ENCODE data around the gene HTR3A.
"Not testable (repeated sequence)": the region's sequence is repeated elsewhere in the genome, so short reads cannot be mapped to it uniquely, and the experiment has no call there.

Gene HTR3A

GRCh38 chr11:113974741-113975470, at the start of gene HTR3A:
TSS of gene HTR3A (plus strand) at chr11:113975108. CDS start at chr11:113975326, 218 bp downstream.
- peak; percentile 57 for DNase-seq

GRCh38 chr11:113926273-113927197, 48.4 kb upstream of the HTR3A start:
- no peak for DNase-seq

DNA sequence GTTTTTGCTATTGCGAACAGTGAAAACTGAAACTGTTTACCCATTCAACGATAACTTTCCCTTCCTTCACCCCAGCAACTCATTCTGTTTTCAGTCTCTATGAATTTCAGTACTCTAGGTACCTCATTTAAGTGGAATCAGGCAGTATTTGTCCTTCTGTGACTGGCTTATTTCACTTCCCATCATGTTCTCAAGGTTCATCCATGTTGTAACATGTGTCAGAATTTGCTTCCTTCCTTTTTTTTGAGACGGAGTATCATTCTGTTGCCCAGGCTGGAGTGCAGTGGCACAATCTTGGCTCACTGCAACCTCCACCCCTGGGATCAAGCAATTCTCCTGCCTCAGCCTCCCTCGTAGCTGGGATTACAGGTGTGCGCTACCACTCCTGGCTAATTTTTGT, 46.6 kb upstream of the HTR3A start:
- DNase-seq, result no peak

DNA sequence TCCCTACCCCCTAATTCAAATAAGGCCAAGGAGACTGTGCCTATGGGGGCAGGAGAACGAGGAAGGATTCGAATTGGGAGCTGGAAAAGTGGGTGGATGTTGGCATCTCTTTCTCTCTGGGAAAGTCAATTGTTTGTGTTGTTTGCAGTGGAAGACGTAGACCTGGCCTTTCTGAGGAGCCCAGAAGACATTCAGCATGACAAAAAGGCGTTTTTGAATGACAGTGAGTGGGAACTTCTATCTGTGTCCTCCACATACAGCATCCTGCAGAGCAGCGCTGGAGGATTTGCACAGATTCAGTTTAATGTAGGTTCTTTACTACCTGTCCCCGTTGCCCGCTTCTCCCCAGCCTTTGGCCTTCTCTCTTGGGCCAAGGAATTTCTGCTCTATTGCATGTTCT, 42.1 kb upstream of the HTR3A start:
- no peak for DNase-seq

DNA sequence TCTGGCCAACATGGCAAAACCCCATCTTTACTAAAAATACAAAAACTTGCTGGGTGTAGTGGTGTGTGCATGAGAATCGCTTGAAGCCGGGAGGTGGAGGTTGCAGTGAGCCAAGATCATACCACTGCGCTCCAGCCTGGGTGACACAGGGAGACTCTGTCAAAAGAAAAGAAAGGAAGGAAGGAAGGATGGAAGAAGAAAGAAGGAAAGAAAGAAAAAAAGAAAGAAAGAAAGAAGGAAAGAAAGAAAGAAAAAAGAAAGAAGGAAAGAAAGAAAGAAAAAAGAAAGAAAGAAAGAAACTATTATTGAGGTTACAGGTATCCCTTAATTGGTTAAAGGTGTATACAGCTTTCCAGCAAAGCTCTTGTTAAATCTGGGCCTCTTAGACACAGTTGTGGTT, 40.7 kb upstream of the HTR3A start:
- DNase-seq, result not testable (repeated sequence)

DNA sequence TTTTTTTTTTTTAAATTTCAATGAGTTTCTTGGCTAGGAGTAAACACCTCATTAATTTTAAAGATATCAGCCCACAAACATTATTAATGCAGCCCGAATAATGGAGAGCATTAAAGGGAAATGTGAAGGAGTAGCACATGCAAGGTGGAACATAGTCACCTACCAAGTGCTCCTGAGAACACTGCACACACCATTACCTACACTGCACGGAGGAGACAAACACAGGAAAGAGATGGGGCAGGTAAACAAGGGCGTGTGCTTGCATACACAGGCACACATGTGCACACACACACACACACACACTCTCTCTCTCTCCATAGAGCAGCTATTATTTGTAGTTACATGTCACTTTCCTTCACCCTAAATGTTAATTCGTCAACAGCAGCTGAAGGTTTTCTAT, 40.1 kb upstream of the HTR3A start:
- DNase-seq, result no peak

DNA sequence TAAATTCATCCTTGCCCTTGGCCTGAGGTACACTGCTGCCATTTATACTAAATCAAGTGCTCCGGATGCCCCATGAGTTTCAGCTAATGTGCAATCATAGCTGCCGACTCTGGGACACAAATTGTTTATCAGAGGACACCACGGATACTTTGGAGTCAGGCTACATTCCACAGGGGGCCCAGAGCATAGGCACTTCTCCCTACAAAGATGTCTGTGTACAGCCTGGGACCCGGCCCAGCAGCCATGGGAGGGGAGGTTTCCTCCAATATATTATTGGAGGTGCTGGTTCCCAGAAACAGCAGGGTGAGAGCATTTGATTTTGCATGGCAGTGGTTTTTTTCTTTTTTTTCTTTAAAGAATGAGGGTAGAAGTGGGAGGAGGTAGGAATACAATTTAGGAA, 39.0 kb upstream of the HTR3A start:
- no peak for DNase-seq

GRCh38 chr11:113937918-113938317, 37.0 kb upstream of the HTR3A start:
- no peak for DNase-seq

GRCh38 chr11:113942256-113942655, 32.7 kb upstream of the HTR3A start:
- DNase-seq, result no peak

GRCh38 chr11:113946162-113946561, 28.7 kb upstream of the HTR3A start:
- not testable (repeated sequence) for DNase-seq

DNA sequence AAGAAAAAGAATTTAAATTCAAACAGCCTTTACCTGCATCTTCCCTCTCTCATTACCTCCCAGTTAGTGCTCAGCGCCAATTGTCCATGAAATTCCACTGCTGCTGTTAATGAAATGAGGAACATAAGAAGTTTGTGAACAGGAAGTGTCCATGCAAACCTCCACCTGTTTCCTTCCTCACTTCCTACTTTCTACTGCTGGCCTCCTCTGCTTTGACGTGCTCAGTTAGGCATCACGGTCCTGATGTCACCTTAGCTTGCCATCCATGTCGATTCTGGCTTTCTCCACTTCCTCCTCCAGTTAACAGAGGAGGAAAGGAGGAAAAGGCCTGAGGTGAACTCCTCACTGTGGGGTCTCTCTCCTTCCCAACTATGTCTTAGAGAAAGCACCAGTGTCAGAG, 26.9 kb upstream of the HTR3A start:
- DNase-seq, result no peak

DNA sequence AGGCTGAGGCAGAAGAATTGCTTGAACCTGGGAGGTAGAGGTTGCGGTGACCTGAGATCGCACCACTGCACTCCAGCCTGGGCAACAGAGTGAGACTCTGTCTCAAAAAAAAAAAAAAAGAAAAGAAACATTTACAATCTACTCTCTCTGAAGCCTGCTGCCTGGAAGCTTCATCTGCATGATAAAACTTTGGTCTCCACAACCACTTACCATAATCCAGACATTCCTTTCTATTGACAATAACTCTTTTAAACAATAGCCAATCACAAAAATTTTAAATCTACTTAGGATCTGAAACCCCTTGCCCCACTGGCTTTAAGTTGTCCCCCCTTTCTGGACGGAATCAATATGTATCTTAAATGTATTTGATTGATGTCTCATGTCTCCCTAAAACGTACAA, 25.0 kb upstream of the HTR3A start:
- no peak for DNase-seq

DNA sequence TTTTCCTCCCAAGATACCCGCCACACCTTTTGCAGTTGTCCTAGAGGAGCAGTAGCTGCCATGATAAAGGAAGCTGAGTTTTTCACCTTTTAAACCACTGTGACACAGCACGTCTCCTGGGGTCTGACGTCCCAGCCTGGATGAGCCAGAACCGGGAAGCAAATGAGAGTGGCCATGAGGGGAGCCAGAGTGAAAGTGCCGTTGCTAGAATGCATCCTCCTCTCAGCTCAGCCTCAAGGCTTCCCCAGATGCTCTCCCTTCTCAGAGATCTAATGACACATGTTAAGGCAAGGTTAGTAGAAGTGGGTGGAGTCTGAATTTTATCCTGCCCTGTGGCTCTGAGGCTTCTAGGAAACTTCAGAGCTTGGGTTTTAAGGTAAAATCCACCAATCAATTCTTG, 23.4 kb upstream of the HTR3A start:
- no peak for DNase-seq

- DNase-seq, result no peak
These were observed 22.8 kb upstream of the HTR3A start for GRCh38 chr11:113952070-113952469.

- DNase-seq, result no peak
These were observed 22.3 kb upstream of the HTR3A start for GRCh38 chr11:113952588-113952987.

GRCh38 chr11:113954235-113954634, 20.7 kb upstream of the HTR3A start:
- no peak for DNase-seq

DNA sequence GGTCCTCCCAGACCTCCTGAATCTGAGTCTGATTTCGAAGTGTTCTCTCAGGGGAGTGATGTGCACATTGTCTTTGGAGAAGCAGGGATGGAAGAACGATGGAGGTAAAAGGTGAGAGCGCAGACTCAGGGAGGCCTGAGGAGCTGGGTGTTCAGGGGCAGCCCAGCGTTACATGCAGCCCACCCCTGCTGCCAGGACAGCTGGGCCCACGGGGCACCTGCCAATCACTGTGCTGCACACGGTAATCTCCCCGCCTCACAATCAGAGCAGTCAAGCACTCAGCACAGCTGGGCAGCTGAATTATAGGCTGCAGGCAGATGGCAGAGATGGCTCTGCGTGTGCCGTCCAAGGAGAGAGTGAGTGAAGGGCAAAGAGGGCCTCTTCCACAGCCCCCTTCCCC, 17.9 kb upstream of the HTR3A start:
- no peak for DNase-seq

DNA sequence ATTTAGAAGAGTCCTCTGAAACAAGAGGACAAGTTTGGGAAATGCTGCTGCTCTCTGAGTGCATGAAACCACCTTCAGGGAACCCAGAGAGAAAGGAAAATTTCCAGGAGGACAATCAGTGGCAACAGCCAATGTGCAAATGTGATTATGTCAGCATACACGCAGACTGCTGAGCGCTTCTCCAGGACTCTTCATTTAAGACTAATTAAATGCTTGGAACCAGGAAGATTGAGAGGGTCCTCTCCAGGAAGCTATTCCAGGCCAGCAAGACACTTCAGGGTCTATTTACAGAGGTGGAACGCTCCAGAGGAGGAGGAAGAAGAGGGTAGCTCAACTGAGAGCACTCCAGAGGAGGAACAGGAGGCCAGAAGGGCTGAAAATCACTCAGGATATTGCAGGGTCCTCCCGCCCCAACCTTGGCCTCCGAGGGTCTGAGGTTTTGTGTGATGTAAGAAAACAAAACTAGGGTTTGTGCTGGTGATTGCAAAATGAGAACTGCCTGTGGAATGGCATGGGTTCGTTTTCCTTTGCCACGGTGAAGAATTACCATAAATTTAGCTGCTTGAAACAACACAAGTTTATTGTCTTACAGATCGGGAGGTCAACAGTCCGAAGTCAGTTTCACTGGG, 14.1 kb upstream of the HTR3A start:
- DNase-seq, result no peak

DNA sequence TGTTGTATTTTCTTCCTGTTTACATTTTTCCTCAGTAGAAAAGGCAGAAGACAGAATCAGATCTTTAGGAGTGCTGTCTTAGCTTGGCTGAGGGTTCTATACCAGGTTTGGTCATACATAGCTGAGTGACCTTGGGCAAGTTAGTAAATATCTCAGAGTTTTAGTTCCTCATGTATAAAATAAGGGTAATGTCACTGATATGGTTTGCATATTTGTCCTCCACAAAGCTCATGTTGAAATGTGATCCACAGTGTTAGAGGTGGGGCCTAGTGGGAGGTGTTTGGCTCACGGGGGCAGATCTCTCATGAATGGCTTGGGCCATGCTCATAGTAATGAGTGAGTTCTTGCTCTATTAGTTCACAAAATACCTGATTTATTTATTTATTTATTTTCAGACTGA, 7.5 kb upstream of the HTR3A start:
- DNase-seq, result no peak

- DNase-seq, result no peak
These were observed 3.3 kb upstream of the HTR3A start for GRCh38 chr11:113971506-113972195.

DNA sequence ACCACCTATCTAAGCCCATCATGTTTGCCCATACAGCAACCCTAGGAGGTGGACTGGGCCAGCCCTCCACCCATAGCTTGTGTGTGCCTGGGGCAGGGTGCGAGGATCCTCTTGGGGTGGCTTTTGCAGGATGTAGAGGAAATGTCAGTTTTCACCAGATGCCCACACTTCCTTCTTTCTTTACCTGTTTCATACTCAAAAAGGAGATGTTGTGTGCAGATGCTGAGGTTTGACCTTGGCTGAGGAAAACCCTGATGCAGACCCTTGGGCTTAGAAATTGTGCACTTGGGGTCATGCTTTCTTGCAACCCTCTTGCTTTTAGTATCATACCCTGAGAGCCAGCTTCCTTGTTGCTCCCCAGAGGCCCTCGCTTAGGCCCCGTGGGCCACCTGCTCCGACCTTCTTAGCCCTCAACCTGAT, 2.2 kb downstream of the HTR3A start:
- DNase-seq, result no peak

- DNase-seq, result no peak
These were observed 2.8 kb downstream of the HTR3A start for GRCh38 chr11:113977701-113978100.

GRCh38 chr11:113979431-113979830, 4.5 kb downstream of the HTR3A start:
- no peak for DNase-seq
